ENCODE measurements around the gene PAK5.

DNA sequence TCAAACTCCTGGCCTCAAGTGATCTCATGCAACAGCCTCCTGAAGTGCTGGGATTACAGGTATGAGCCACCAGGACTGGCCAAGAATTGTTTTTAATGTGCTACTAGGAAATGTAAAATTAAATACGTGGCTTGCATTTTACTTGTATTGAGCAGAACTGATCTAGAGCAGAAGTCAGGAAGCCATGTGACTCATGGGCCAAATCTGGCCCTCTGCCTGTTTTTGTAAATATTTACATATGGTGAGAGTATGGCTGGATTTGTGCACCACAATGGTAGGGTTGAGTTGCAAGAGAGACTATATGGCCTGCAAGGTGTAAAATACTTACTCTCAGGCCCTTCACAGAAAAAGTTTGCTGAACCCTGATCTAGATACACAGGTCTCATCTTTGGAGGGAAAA is 248.7 kb downstream of the PAK5 start:
- TF ChIP-seq GATA3 (IDR thresholded peaks at IDR 0.05; ENCODE audit: low read depth, low read length) (no peak), GATA2 (IDR thresholded peaks at IDR 0.05; ENCODE audit: low read depth, low read length) (no peak)

Data from SH-SY5Y (cell line).